ENCODE data around the gene TMIGD2.
"Not testable (repeated sequence)": the region's sequence is repeated elsewhere in the genome, so short reads cannot be mapped to it uniquely, and the experiment has no call there.

The TMIGD2 gene

GRCh38 chr19:4266253-4267000 is 35.8 kb downstream of the TMIGD2 start:
- no peak for DNase-seq

- no peak for DNase-seq
Measured at GRCh38 chr19:4264812-4265211, 37.4 kb downstream of the TMIGD2 start.

GRCh38 chr19:4260613-4261191 is 41.5 kb downstream of the TMIGD2 start:
- no peak for DNase-seq

GRCh38 chr19:4258181-4258580 is 44.0 kb downstream of the TMIGD2 start:
- no peak for DNase-seq

- DNase-seq, result no peak
Measured at GRCh38 chr19:4257025-4257424, 45.2 kb downstream of the TMIGD2 start.

- no peak for DNase-seq
Measured at GRCh38 chr19:4256563-4256962, 45.6 kb downstream of the TMIGD2 start.

GRCh38 chr19:4246767-4247593 is 55.2 kb downstream of the TMIGD2 start, which contains the start of gene YJU2:
Gene YJU2, plus strand, starts transcription at chr19:4247080. Its CDS starts 67 bp downstream, at chr19:4247147.
- DNase-seq, result peak; percentile 82 to 98

- DNase-seq, result not testable (repeated sequence)
Measured at GRCh38 chr19:4245938-4246337, 56.3 kb downstream of the TMIGD2 start.

Data from cerebellar nuclear complex (tissue), 1 donor.